Measurements from ENCODE around the gene A4GNT. TPM values are rescaled to one million over a fixed set of nuclear protein-coding genes. Genes with fewer than 3 reads are reported as not detected.
A peak's percentile ranks its signal among the peaks of the same experiment; 100 is the strongest.
"Not testable (repeated sequence)": the region's sequence is repeated elsewhere in the genome, so short reads cannot be mapped to it uniquely, and the experiment has no call there.

The A4GNT gene
- total RNA-seq, 4 donors from 2014 or later: not detected

DNA sequence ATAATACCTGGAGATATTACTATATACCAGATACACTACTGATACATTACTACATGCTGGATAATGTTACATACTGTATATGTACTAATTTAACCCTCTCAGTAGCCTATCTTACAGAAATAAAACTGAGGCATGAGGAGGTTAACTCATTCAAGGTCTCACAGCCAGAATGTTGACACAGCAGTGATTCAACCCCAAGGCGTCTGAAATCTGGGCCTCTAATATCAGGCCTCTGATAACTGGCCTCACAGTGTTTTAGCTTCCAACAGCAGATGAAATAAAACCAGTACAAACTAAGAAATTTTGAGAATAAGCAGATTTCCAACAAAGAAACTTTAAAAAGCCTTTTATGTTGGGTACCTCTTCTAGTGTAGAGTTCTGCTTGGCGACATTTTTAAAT lies 40.2 kb downstream of the A4GNT start:
- TF ChIP-seq, protein P1, sequence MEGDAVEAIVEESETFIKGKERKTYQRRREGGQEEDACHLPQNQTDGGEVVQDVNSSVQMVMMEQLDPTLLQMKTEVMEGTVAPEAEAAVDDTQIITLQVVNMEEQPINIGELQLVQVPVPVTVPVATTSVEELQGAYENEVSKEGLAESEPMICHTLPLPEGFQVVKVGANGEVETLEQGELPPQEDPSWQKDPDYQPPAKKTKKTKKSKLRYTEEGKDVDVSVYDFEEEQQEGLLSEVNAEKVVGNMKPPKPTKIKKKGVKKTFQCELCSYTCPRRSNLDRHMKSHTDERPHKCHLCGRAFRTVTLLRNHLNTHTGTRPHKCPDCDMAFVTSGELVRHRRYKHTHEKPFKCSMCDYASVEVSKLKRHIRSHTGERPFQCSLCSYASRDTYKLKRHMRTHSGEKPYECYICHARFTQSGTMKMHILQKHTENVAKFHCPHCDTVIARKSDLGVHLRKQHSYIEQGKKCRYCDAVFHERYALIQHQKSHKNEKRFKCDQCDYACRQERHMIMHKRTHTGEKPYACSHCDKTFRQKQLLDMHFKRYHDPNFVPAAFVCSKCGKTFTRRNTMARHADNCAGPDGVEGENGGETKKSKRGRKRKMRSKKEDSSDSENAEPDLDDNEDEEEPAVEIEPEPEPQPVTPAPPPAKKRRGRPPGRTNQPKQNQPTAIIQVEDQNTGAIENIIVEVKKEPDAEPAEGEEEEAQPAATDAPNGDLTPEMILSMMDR (IDR thresholded peaks at IDR 0.05): no peak
- no peak for DNase-seq (ENCODE audit: low spot score)
- no peak for ATAC-seq (ENCODE audit: low FRiP score)

DNA sequence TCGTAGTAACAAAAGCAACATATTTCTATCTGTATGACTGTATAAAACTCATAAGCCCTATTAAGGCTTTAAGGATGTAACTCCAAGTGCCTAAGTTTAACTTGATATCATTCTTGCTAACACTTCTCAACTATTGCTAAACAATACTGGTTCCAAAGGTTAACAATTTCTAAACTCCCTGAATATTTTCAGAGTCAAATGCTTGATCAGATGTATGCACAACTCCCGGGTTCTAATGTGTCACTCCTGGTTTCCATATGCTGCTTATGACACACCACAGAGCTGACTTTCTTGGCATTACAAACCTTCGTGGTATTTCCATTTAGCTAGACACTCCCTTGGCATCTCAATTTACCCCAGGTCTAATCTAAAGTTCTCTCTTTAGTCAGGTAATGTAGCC lies 43.1 kb downstream of the A4GNT start:
- DNase-seq (ENCODE audit: low spot score): no peak
- no peak for ATAC-seq (ENCODE audit: low FRiP score)
- TF ChIP-seq, protein P1 (IDR thresholded peaks at IDR 0.05): no peak

DNA sequence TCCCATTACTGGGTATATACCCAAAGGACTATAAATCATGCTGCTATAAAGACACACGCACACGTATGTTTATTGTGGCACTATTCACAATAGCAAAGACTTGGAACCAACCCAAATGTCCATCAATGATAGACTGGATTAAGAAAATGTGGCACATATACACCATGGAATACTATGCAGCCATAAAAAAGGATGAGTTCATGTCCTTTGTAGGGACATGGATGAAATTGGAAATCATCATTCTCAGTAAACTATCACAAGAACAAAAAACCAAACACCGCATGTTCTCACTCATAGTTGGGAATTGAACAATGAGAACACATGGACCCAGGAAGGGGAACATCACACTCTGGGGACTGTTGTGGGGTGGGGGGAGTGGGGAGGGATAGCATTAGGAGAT lies 46.4 kb downstream of the A4GNT start:
- not testable (repeated sequence) for ATAC-seq (ENCODE audit: low FRiP score); DNase-seq (ENCODE audit: low spot score)

DNA sequence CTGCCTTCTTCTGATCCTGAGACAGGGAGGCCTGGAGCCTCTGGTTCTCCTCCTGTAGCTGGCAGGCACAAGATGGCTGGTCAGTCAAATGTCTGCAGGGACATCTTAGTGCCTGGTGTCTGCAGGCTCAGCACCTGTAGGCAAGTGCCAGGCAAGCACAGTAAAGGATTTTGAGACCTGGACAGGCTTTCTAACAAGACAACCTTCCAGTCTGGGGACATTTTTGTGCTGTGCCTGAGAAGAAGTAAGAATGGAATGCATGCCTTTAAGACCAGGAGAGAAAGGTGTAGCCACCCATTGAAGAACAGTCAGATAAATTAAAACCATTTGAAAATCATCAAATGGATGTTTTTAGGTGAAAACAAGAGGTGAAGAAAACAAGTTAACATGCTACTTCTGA lies 48.0 kb downstream of the A4GNT start:
- no peak for ATAC-seq (ENCODE audit: low FRiP score)
- TF ChIP-seq, protein P1 (IDR thresholded peaks at IDR 0.05): no peak
- no peak for DNase-seq (ENCODE audit: low spot score)

DNA sequence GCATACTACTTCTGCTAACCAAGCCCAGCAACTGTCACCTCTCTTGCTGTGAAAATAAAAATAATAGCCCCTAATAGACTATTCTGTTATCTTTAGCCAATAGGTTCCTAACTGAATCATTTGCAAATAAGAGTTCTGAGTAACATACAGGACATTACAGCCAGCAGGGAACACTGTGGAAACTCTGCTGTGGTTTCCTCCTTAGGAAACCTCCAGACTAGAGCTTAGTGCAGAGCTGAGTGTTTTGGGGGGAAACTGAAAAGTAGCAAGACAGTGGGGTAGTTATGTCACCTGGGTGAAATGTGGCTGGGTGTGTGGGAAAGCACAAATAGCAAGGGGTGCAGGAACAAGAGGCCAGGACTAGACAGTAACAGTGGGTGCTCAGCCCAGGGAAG lies 49.2 kb downstream of the A4GNT start:
- TF ChIP-seq, protein P1 (IDR thresholded peaks at IDR 0.05): no peak
- no peak for DNase-seq (ENCODE audit: low spot score)
- no peak for ATAC-seq (ENCODE audit: low FRiP score)

DNA sequence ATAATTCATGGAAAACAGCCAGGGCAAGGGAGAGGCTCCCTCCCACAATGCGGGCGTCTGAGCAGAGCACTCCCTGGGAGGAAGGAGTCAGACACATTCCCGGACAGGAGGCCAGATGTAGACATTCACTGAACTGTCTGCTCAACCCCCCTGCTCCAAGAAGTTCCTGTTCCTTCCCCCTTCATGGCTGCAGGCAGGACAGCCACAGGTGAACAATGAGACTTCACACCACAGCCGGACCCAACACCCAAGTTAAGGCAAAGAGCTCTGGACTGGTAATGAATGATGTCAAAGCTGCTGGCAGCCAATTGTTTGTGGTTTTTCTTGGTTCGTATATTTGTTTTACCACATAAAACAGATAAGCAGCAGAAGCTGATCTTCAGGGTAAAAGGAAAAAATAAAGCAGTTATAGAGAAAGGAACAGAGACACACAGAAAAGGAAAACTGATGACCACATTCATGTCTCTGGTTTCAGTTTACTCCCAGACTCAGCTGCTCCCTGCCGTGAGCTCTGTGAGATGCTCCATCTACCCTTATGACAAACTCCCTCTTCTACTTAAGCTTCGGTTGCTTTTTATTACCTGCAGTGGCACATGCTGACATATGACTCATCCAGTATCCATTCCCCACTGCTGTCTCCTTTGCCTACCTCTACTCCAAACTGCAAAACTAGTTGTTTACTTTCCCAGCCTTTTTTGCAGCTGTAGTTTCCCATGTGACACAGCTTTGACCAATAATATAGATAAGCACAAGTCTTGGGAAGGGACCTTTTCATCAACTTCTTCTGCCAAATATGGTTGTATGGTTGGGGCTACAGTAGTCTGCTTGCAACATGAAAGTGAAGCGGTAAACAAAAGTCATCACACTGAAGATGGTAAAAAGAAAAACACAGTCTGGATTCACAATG lies 49.9 kb downstream of the A4GNT start:
- DNase-seq (ENCODE audit: low spot score): no peak
- TF ChIP-seq, protein P1 (IDR thresholded peaks at IDR 0.05): no peak
- peak; percentile 63 for ATAC-seq (ENCODE audit: low FRiP score)

DNA sequence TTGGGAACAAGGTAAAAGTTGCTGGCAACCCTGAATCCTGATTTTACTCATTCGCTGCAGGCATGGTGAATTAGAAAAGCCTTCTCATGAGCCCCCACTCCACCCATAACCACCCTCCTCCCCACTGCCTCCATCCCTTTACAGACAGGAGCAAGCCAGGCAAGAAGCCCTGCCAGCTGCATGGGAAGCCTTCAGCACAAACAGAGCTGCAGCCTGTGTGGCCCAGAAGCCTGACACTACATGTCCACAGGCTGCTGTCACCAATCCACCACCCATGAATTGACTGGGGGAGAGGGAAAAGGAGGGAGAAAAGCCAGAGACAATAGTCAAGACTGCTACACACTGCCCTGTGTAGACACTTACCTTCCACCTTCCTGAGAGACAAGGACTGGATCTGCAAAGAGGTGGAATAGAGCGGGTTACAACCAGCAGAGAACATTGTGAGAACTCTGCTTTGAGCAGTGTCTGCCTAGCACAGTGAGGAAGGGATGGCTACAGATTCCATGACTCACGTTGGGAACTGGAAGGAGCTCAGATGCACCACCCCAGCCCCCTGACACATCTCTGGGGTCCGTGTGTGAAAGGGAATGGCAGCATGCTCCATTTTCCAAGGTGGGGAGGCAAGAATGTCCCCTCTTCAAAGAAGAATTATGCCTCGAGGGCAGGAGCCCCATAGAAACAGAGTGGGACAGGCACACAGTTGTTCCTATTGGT lies 50.7 kb downstream of the A4GNT start:
- TF ChIP-seq, protein P1 (IDR thresholded peaks at IDR 0.05): no peak
- no peak for DNase-seq (ENCODE audit: low spot score)
- ATAC-seq (ENCODE audit: low FRiP score): peak; percentile 85

All from omental fat pad (tissue), 4 donors.